Measurements from ENCODE around the gene WDR88.

- TF ChIP-seq POLR2AphosphoS5 (IDR thresholded peaks at IDR 0.05; ENCODE audit: low read depth, low read length) = no peak
- TF ChIP-seq, protein P1, sequence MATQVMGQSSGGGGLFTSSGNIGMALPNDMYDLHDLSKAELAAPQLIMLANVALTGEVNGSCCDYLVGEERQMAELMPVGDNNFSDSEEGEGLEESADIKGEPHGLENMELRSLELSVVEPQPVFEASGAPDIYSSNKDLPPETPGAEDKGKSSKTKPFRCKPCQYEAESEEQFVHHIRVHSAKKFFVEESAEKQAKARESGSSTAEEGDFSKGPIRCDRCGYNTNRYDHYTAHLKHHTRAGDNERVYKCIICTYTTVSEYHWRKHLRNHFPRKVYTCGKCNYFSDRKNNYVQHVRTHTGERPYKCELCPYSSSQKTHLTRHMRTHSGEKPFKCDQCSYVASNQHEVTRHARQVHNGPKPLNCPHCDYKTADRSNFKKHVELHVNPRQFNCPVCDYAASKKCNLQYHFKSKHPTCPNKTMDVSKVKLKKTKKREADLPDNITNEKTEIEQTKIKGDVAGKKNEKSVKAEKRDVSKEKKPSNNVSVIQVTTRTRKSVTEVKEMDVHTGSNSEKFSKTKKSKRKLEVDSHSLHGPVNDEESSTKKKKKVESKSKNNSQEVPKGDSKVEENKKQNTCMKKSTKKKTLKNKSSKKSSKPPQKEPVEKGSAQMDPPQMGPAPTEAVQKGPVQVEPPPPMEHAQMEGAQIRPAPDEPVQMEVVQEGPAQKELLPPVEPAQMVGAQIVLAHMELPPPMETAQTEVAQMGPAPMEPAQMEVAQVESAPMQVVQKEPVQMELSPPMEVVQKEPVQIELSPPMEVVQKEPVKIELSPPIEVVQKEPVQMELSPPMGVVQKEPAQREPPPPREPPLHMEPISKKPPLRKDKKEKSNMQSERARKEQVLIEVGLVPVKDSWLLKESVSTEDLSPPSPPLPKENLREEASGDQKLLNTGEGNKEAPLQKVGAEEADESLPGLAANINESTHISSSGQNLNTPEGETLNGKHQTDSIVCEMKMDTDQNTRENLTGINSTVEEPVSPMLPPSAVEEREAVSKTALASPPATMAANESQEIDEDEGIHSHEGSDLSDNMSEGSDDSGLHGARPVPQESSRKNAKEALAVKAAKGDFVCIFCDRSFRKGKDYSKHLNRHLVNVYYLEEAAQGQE (IDR thresholded peaks at IDR 0.05; ENCODE audit: insufficient read depth in 1 of 2, low read depth in 2 of 2, low read length in 2 of 2) = no peak
- TF ChIP-seq SIN3A (IDR thresholded peaks at IDR 0.05; ENCODE audit: borderline replicate concordance, insufficient read depth, low read length) = no peak
- TF ChIP-seq TAF1 (IDR thresholded peaks at IDR 0.05; ENCODE audit: borderline replicate concordance, insufficient read depth, low read length) = no peak
Observed at GRCh38 chr19:33205531-33206260, 73.8 kb downstream of the WDR88 start.
